Endothelial cell (in vitro differentiated cells): ENCODE measurements around the gene PYHIN1. TPM values are rescaled to one million over a fixed set of nuclear protein-coding genes. Genes with fewer than 3 reads are reported as not detected.
"Not testable (repeated sequence)": the region's sequence is repeated elsewhere in the genome, so short reads cannot be mapped to it uniquely, and the experiment has no call there.

ENCODE experiments used
- DNase-seq: peaks from one replicate; pipeline ENCODE4 v3.0.0; 2021; ENCODE audit warnings: low spot score
- H3K27ac Mint-ChIP-seq: one replicate; pipeline ENCODE4 v1.8.0; 2021; ENCODE audit warnings: mixed read lengths, inconsistent platforms; ENCODE audit not compliant: unreplicated experiment
- H3K27me3 Mint-ChIP-seq: one replicate; pipeline ENCODE4 v1.8.0; 2021; ENCODE audit warnings: mild to moderate bottlenecking, moderate library complexity, mixed read lengths, inconsistent platforms; ENCODE audit not compliant: unreplicated experiment
- H3K36me3 Mint-ChIP-seq: one replicate; pipeline ENCODE4 v1.8.0; 2021; ENCODE audit warnings: mild to moderate bottlenecking, low read depth, mixed read lengths, inconsistent platforms; ENCODE audit not compliant: unreplicated experiment
- H3K4me1 Mint-ChIP-seq: one replicate; pipeline ENCODE4 v1.8.0; 2021; ENCODE audit warnings: mild to moderate bottlenecking, mixed read lengths, inconsistent platforms; ENCODE audit not compliant: unreplicated experiment
- H3K4me3 Mint-ChIP-seq: one replicate; pipeline ENCODE4 v1.8.0; 2021; ENCODE audit warnings: mild to moderate bottlenecking, mixed read lengths, inconsistent platforms; ENCODE audit not compliant: unreplicated experiment
- H3K9me3 Mint-ChIP-seq: one replicate; pipeline ENCODE4 v1.8.0; 2021; ENCODE audit warnings: mixed read lengths, inconsistent platforms; ENCODE audit not compliant: unreplicated experiment
- total RNA-seq: library from RNA; stranded (reverse); fragmentation: NEBNext Ultra II Directional; extraction: Animal tissue kit (Norgen Biotek cat#: 25700); gene quantifications from one replicate; pipeline ENCODE4 v1.2.1, GENCODE V29; 2021; ENCODE audit not compliant: unreplicated experiment
- TF ChIP-seq, protein P1 (sequence below): fragments of 200-600 bp; sonication (generic); IDR thresholded peaks from one replicate; pipeline ENCODE4 v1.5.0; 2021; ENCODE audit warnings: antibody characterized with exemption; ENCODE audit not compliant: unreplicated experiment

The PYHIN1 gene
- total RNA-seq, 1 donor from 2014 or later, result not detected

DNA sequence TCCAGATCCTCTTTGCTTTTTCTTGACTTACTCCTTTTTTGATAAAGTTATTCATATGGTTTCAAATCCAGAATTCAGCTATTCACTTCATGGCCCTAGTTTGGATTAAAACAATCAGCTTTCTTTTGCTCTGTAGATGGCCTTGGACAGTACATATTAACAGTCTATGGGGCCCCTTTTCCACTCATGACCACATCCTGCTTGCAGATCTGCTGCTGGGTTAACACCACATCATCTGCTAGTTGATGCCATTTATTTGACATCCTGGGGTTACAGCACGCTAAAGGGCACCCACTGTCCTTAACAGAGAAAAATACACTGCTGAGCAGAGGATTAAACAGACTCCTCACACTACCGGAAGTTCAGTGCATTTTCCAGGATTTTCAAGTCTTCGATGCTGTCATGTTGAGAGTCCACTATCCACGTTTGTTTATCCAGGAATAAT is 77.4 kb downstream of the PYHIN1 start:
- Mint-ChIP-seq H3K4me1 (peaks cover 72% of the 10 kb centered on the region), H3K9me3 (peaks cover 1% of the 10 kb centered on the region), H3K36me3 (peaks cover 21% of the 10 kb centered on the region), H3K4me3 (peak overlapping the region; percentile 62), H3K27ac (no peak overlapping the region), H3K27me3 (peaks cover 4% of the 10 kb centered on the region)
- TF ChIP-seq, protein P1, sequence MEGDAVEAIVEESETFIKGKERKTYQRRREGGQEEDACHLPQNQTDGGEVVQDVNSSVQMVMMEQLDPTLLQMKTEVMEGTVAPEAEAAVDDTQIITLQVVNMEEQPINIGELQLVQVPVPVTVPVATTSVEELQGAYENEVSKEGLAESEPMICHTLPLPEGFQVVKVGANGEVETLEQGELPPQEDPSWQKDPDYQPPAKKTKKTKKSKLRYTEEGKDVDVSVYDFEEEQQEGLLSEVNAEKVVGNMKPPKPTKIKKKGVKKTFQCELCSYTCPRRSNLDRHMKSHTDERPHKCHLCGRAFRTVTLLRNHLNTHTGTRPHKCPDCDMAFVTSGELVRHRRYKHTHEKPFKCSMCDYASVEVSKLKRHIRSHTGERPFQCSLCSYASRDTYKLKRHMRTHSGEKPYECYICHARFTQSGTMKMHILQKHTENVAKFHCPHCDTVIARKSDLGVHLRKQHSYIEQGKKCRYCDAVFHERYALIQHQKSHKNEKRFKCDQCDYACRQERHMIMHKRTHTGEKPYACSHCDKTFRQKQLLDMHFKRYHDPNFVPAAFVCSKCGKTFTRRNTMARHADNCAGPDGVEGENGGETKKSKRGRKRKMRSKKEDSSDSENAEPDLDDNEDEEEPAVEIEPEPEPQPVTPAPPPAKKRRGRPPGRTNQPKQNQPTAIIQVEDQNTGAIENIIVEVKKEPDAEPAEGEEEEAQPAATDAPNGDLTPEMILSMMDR, result no peak
- no peak for DNase-seq

DNA sequence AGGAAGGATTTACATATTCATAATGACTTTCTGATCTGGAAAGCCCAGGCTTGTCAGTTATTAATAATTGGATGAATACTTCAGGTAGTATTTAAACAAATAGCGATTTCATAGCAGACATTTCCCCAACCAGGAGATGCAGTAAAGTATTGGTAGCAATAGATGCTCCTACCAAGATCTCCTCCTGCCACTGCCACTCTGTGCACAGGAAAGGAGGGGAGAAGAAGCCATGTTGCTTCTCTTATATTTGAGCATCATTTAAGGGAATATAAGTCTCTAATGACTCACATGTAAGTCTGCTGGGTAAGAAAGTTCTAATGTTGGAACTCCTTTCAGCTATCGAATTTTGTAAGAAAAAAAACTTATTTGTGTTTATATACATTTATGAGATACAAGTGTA is 77.9 kb downstream of the PYHIN1 start:
- DNase-seq, result no peak
- Mint-ChIP-seq H3K9me3 (peaks cover 6% of the 10 kb centered on the region), H3K4me1 (peaks cover 75% of the 10 kb centered on the region), H3K4me3 (peak overlapping the region; percentile 95), H3K27me3 (peaks cover 4% of the 10 kb centered on the region), H3K27ac (no peak overlapping the region), H3K36me3 (peaks cover 26% of the 10 kb centered on the region)
- TF ChIP-seq, protein P1, result no peak

DNA sequence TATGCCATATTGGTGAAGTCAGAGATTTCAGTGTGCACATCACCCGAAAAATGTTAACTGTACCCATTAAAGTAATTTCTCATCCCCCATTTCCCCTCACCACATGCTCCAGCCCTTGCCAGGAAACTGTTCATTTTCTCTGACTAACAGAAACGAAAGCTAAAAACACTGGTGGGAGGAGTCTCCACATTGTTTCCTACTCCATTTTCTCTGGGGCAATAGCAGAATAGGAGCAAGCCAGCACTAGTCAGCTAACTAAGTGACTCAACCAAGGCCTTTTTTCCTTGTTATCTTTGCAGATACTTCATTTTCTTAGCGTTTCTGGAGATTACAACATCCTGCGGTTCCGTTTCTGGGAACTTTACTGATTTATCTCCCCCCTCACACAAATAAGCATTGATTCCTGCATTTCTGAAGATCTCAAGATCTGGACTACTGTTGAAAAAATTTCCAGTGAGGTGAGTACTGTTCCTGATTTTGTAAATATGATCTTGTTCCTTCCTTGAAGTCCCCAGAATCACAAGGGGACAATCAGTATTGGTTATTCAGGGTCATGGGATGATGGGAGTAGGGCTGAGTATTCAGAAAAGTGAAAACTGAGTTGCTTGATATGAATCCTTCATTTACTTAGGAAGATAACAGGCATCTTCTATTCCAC is 78.5 kb downstream of the PYHIN1 start, which contains the start of gene IFI16:
IFI16 (plus strand) TSS at position 204 of the 658 bp plus-strand sequence. CDS start 4,774 bp downstream, outside the sequence.
- Mint-ChIP-seq H3K27me3 (peaks cover 4% of the 10 kb centered on the region), H3K4me3 (peak within 1 kb of the TSS; percentile 95), H3K9me3 (peaks cover 12% of the 10 kb centered on the region), H3K4me1 (peaks cover 75% of the 10 kb centered on the region), H3K27ac (peak within 1 kb of the TSS; percentile 89), H3K36me3 (peaks cover 31% of the 10 kb centered on the region)
- TF ChIP-seq, protein P1, result no peak
- DNase-seq, result no peak

DNA sequence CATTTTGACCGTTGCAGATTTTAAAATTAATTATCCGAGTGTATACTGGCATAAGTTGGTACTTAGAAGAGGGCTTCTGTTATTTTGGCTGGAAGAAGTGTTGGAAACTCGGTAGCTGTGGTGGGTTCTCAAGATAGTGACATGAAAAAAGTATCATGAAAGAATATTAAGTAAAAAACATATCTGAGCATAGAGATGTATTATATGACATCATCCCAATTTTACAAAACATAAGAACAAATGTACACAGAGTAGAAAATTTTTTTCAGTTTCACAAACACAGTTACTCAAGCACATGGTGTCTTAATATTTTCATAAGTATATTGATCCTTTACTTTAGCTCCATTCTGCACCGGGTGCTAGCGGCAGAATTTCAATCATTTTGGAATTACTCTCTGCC is 79.0 kb downstream of the PYHIN1 start:
- Mint-ChIP-seq H3K36me3 (peaks cover 37% of the 10 kb centered on the region), H3K4me1 (peaks cover 73% of the 10 kb centered on the region), H3K9me3 (peaks cover 12% of the 10 kb centered on the region), H3K4me3 (peak overlapping the region; percentile 95), H3K27me3 (peaks cover 2% of the 10 kb centered on the region), H3K27ac (peak overlapping the region; percentile 89)
- TF ChIP-seq, protein P1, result no peak
- no peak for DNase-seq

DNA sequence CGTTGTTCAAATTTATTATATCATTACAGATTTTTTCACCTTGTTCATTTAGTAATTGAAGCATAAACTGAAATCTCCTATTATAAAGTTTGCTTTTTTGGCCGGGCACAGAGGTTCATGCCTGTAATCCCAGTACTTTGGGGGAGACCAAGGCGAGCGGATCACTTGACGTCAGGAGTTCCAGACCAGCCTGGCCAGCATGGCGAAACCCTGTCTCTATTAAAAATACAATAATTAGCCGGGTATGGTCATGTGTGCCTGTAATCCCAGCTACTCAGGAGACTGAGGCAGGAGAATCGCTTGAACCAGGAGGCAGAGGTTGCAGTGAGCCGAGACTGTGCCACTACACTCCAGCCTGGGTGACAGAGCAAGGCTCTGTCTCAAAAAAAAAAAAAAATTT is 79.6 kb downstream of the PYHIN1 start:
- DNase-seq, H3K27me3 Mint-ChIP-seq: not testable (repeated sequence)
- peaks cover 43% of the 10 kb centered on the region for H3K36me3 Mint-ChIP-seq
- peaks cover 73% of the 10 kb centered on the region for H3K4me1 Mint-ChIP-seq
- H3K27ac Mint-ChIP-seq, result peak overlapping the region; percentile 44
- peaks cover 12% of the 10 kb centered on the region for H3K9me3 Mint-ChIP-seq
- peak overlapping the region; percentile 95 for H3K4me3 Mint-ChIP-seq
